PC-9 (cell line): Measurements from ENCODE around the gene VPS9D1.

Experiments
- EZH2 ChIP-seq: fragments of 200-600 bp; sonication (generic); IDR thresholded peaks from 2 replicates; pipeline ENCODE4 v1.8.0; 2017; ENCODE audit warnings: antibody characterized with exemption, low read depth
- TF ChIP-seq, protein P1 (sequence below): fragments of 200-600 bp; sonication (generic); conservative IDR thresholded peaks from 2 replicates; pipeline ENCODE4 v1.6.1; 2017; ENCODE audit warnings: mixed run types, antibody characterized with exemption, mild to moderate bottlenecking, moderate library complexity

DNA sequence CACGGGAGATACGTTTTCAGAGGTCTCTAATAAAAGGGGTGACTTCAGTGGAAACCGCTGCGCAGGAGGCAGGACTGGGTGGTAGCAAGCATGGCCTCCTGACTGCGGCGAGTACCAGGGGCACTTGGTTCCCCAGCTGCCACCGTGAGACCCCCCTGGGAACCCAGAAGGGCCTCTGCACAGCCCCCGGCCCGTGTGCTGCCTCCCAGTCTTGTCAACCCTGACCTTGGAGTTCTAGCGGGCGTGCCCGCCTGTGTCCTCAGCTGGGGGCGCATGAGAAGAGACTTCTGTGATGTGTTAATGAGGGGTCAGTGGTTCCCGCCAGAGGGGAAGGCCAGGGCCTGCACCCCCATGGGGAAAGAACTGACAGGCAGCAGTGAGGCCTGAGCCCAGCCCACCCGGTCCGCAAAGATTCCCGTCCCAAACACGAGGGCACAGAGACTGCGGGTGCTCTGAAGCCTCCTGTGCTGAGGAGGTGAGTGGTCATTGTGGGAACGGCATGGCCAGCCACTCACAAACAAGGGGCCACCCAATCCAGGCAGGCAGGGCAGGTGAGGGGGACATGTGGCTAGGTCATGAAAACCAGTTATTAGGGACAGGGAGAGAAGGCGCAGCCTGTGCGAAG is 10.0 kb upstream of the VPS9D1 start:
- TF ChIP-seq, protein P1, sequence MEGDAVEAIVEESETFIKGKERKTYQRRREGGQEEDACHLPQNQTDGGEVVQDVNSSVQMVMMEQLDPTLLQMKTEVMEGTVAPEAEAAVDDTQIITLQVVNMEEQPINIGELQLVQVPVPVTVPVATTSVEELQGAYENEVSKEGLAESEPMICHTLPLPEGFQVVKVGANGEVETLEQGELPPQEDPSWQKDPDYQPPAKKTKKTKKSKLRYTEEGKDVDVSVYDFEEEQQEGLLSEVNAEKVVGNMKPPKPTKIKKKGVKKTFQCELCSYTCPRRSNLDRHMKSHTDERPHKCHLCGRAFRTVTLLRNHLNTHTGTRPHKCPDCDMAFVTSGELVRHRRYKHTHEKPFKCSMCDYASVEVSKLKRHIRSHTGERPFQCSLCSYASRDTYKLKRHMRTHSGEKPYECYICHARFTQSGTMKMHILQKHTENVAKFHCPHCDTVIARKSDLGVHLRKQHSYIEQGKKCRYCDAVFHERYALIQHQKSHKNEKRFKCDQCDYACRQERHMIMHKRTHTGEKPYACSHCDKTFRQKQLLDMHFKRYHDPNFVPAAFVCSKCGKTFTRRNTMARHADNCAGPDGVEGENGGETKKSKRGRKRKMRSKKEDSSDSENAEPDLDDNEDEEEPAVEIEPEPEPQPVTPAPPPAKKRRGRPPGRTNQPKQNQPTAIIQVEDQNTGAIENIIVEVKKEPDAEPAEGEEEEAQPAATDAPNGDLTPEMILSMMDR = no peak
- no peak for TF ChIP-seq EZH2
